Esophagus muscularis mucosa (tissue), 3 donors: ENCODE data around the gene RPS6KA2.

Experiments
- POLR2A ChIP-seq: fragments of 450-650 bp; IDR thresholded peaks from one replicate; pipeline ENCODE4 v1.6.1; 2017; ENCODE audit warnings: antibody characterized with exemption, moderate library complexity, mild to moderate bottlenecking, low read depth
- TF ChIP-seq, protein P1 (sequence below), 3 experiments: fragments of 200-600 bp in 2 of 3; fragments of 450-650 bp in 1 of 3; sonication (generic) in 2 of 3; IDR thresholded peaks; one replicate each; pipeline ENCODE4 v1.5.1; 2017 to 2019; ENCODE audit warnings: antibody characterized with exemption in 3 of 3, mild to moderate bottlenecking in 2 of 3, moderate library complexity in 1 of 3

DNA sequence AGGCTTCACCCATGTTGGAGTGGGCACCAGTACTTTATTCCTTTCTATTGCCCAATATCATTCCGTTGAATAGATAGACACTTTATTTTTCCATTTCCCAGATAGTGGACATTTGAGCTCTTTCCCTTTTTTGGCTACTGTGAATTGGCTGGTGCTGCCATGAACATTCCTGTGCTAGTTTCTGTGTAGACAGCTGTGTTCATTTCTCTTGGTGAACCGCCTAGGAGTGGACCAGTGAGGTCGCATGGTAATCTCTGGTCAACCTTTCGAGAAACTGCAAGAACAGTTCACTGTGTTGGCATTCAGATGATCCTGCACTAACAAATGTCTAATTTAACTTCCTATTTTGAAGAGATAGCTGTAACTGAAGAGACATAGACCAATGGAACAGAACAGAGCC, 99.2 kb downstream of the RPS6KA2 start:
- TF ChIP-seq, protein P1, sequence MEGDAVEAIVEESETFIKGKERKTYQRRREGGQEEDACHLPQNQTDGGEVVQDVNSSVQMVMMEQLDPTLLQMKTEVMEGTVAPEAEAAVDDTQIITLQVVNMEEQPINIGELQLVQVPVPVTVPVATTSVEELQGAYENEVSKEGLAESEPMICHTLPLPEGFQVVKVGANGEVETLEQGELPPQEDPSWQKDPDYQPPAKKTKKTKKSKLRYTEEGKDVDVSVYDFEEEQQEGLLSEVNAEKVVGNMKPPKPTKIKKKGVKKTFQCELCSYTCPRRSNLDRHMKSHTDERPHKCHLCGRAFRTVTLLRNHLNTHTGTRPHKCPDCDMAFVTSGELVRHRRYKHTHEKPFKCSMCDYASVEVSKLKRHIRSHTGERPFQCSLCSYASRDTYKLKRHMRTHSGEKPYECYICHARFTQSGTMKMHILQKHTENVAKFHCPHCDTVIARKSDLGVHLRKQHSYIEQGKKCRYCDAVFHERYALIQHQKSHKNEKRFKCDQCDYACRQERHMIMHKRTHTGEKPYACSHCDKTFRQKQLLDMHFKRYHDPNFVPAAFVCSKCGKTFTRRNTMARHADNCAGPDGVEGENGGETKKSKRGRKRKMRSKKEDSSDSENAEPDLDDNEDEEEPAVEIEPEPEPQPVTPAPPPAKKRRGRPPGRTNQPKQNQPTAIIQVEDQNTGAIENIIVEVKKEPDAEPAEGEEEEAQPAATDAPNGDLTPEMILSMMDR (IDR thresholded peaks at IDR 0.05): no peak
- TF ChIP-seq POLR2A: no peak
